NT2/D1 (cell line): Measurements from ENCODE around the gene PRKCQ.

Experiments used
- DNase-seq: peaks from one replicate; pipeline ENCODE4 v3.0.0-alpha.2; 2011; ENCODE audit warnings: low read depth, low spot score
- H3K27me3 ChIP-seq: 2 replicates; pipeline ENCODE4 v1.6.0; 2011; ENCODE audit warnings: mild to moderate bottlenecking; ENCODE audit not compliant: insufficient read length, insufficient read depth
- H3K36me3 ChIP-seq: 2 replicates; pipeline ENCODE4 v1.6.1; 2011; ENCODE audit warnings: mild to moderate bottlenecking, low read length, mixed read lengths; ENCODE audit not compliant: insufficient read depth, insufficient read length
- H3K4me1 ChIP-seq: 2 replicates; pipeline ENCODE4 v1.5.1; 2011; ENCODE audit not compliant: insufficient read depth, insufficient read length
- H3K4me3 ChIP-seq: 2 replicates; pipeline ENCODE4 v1.5.1; 2011; ENCODE audit warnings: low read depth; ENCODE audit not compliant: insufficient read length
- H3K9ac ChIP-seq: 2 replicates; pipeline ENCODE4 v1.6.0; 2011; ENCODE audit warnings: low read depth; ENCODE audit not compliant: insufficient read length
- H3K9me3 ChIP-seq: 2 replicates; pipeline ENCODE4 v1.5.1; 2011; ENCODE audit warnings: mild to moderate bottlenecking, low read length; ENCODE audit not compliant: insufficient read depth
- SUZ12 ChIP-seq: IDR thresholded peaks from 2 replicates; pipeline ENCODE4 v1.6.1; 2011; ENCODE audit not compliant: insufficient read length, insufficient read depth; ENCODE audit errors: extremely low read depth
- YY1 ChIP-seq: IDR thresholded peaks from 2 replicates; pipeline ENCODE4 v1.6.1; 2011; ENCODE audit not compliant: insufficient read length, insufficient read depth
- ZNF274 ChIP-seq: IDR thresholded peaks from 2 replicates; pipeline ENCODE4 v1.6.1; 2011; ENCODE audit warnings: mild to moderate bottlenecking, low read depth, low read length

The PRKCQ gene

GRCh38 chr10:6578795-6579182 is 1.3 kb downstream of the PRKCQ start:
- Histone ChIP-seq H3K4me1 (peaks cover 2% of the 10 kb centered on the region), H3K9me3 (no peaks in the 10 kb centered on the region), H3K4me3 (no peak overlapping the region), H3K27me3 (no peaks in the 10 kb centered on the region), H3K9ac (peak overlapping the region; percentile 59), H3K36me3 (peaks cover 6% of the 10 kb centered on the region)
- TF ChIP-seq SUZ12 (no peak), YY1 (no peak), ZNF274 (no peak)
- no peak for DNase-seq

- no peak overlapping the region for H3K4me3 ChIP-seq
- peaks cover 2% of the 10 kb centered on the region for H3K4me1 ChIP-seq
- no peak overlapping the region for H3K9ac ChIP-seq
- no peaks in the 10 kb centered on the region for H3K27me3 ChIP-seq
- no peaks in the 10 kb centered on the region for H3K9me3 ChIP-seq
- peaks cover 1% of the 10 kb centered on the region for H3K36me3 ChIP-seq
- TF ChIP-seq YY1 = no peak
- no peak for TF ChIP-seq SUZ12
- no peak for TF ChIP-seq ZNF274
- DNase-seq = no peak
Measured at GRCh38 chr10:6578251-6578771, 1.8 kb downstream of the PRKCQ start.

DNA sequence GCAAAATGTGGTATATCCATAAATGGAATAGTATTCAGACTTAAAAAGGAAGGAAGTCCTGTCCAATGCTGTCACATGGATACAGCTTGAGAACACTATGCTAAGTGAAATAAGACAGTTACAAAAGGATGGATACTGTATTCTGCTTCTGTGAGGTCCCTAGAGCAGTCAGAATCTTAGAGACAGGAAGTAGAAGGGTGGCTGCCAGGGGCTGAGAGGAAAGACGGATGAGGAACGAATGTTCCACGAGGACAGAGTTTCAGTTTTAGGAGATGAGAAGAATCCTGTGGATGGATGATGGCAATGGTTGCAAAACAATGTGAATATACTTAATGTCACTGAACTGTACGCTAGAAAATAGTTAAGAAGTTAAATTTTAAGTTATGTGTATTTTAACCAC is 3.8 kb downstream of the PRKCQ start:
- no peaks in the 10 kb centered on the region for H3K36me3 ChIP-seq
- no peak for TF ChIP-seq ZNF274
- TF ChIP-seq SUZ12 = no peak
- no peak for TF ChIP-seq YY1
- H3K27me3 ChIP-seq = no peaks in the 10 kb centered on the region
- no peaks in the 10 kb centered on the region for H3K9me3 ChIP-seq
- DNase-seq = no peak
- H3K4me1 ChIP-seq = peaks cover 2% of the 10 kb centered on the region
- H3K4me3 ChIP-seq = no peak overlapping the region
- H3K9ac ChIP-seq = no peak overlapping the region

- no peak for TF ChIP-seq ZNF274
- Histone ChIP-seq H3K4me3 (no peak overlapping the region), H3K36me3 (no peaks in the 10 kb centered on the region), H3K4me1 (peaks cover 2% of the 10 kb centered on the region), H3K9me3 (no peaks in the 10 kb centered on the region), H3K9ac (no peak overlapping the region), H3K27me3 (no peaks in the 10 kb centered on the region)
- no peak for DNase-seq
Measured at GRCh38 chr10:6574664-6575176, 5.4 kb downstream of the PRKCQ start.

DNA sequence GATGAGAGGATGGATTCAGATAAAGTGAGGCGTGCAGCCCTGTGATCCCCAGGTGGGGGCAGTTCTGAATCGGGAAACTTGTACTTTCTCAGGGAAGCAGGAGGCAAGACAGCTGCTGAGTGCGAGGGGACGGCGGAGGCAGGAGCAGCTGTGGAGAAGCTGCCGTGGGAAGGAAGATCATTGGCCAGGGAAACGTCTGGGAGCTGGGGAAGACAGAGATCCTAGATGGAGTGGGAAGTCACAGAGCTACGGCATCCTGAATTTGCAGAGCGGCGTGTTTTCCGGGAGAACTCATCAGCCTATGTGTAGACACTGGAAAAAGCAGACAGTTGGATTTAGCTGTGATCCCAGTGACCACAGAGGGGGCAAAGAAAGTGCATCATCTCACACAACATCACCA is 9.2 kb downstream of the PRKCQ start:
- no peak overlapping the region for H3K9ac ChIP-seq
- no peak overlapping the region for H3K4me3 ChIP-seq
- H3K36me3 ChIP-seq = no peaks in the 10 kb centered on the region
- no peaks in the 10 kb centered on the region for H3K4me1 ChIP-seq
- no peaks in the 10 kb centered on the region for H3K9me3 ChIP-seq
- no peaks in the 10 kb centered on the region for H3K27me3 ChIP-seq
- no peak for DNase-seq
- TF ChIP-seq YY1 = no peak
- no peak for TF ChIP-seq ZNF274
- no peak for TF ChIP-seq SUZ12

GRCh38 chr10:6569259-6569658 is 10.8 kb downstream of the PRKCQ start:
- Histone ChIP-seq H3K4me3 (no peak overlapping the region), H3K9me3 (no peaks in the 10 kb centered on the region), H3K9ac (no peak overlapping the region), H3K36me3 (no peaks in the 10 kb centered on the region), H3K27me3 (no peaks in the 10 kb centered on the region), H3K4me1 (no peaks in the 10 kb centered on the region)
- no peak for TF ChIP-seq ZNF274
- TF ChIP-seq YY1 = no peak
- TF ChIP-seq SUZ12 = no peak
- no peak for DNase-seq

DNA sequence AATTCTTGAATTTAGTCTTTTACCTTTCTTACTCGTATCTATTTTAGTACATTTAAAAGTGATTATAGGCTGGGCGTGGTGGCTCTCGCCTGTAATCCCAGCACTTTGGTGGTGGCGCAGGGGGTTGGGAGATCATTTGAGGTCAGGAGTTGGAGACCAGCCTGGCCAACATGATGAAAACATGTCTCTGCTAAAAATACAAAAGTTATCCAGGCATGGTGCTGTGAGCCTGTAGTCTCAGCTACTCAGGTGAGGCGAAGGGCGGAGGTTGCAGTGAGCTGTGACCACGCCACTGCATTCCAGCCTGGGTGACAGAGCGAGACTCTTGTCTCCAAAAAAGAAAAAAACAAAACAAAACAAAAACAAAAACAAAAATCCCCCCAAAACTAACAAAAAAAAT is 12.2 kb downstream of the PRKCQ start:
- H3K4me3 ChIP-seq = no peak overlapping the region
- H3K9me3 ChIP-seq = no peaks in the 10 kb centered on the region
- TF ChIP-seq YY1 = no peak
- no peak for TF ChIP-seq ZNF274
- no peak for TF ChIP-seq SUZ12
- peaks cover 3% of the 10 kb centered on the region for H3K4me1 ChIP-seq
- no peak overlapping the region for H3K9ac ChIP-seq
- no peaks in the 10 kb centered on the region for H3K36me3 ChIP-seq
- DNase-seq = no peak
- no peaks in the 10 kb centered on the region for H3K27me3 ChIP-seq
